H1 (cell line): Measurements from ENCODE around the gene VWA1. TPM values are rescaled to one million over a fixed set of nuclear protein-coding genes. Genes with fewer than 3 reads are reported as not detected.

Experiments
- CTCF ChIA-PET: fragments of 300-600 bp; sonication (Branson Sonifier 250); formaldehyde crosslinking; loops from one replicate; lab custom pipeline; 2021; ENCODE audit not compliant: partially characterized antibody; lab: Charles Lee
- POLR2A ChIA-PET: fragments of 300-600 bp; sonication (Branson Sonifier 250); formaldehyde crosslinking; loops from one replicate; lab custom pipeline; 2021; ENCODE audit warnings: inconsistent platforms; ENCODE audit not compliant: partially characterized antibody; lab: Charles Lee
- DNase-seq, 2 experiments: peaks; one replicate each; pipeline versions ENCODE4 v3.0.0 to v3.0.0-alpha.2; 2010 to 2022; ENCODE audit warnings: low spot score in 2 of 2, low read depth in 1 of 2, mixed read lengths in 1 of 2
- FAIRE-seq: peaks from 2 replicates; lab custom pipeline; 2011; peaks lifted over from hg19 to GRCh38; lab: Jason Lieb, UNC
- H2AFZ ChIP-seq: 2 replicates; pipeline ENCODE4 v1.8.1; 2012; ENCODE audit warnings: low read length, inconsistent platforms
- H2AK5ac ChIP-seq: 2 replicates; pipeline ENCODE4 v1.6.1; 2013; ENCODE audit warnings: low read depth, low read length
- H2BK120ac ChIP-seq: replicated peaks from 2 replicates; pipeline ENCODE3; 2013; ENCODE audit warnings: low read depth, low read length, inconsistent platforms
- H2BK12ac ChIP-seq: 2 replicates; pipeline ENCODE4 v1.6.1; 2013; ENCODE audit warnings: low read depth, low read length
- H2BK15ac ChIP-seq: 2 replicates; pipeline ENCODE4 v1.6.1; 2013; ENCODE audit warnings: low read length
- H2BK20ac ChIP-seq: 2 replicates; pipeline ENCODE4 v1.6.1; 2013; ENCODE audit warnings: low read length
- H2BK5ac ChIP-seq: 2 replicates; pipeline ENCODE4 v1.6.1; 2013; ENCODE audit warnings: low read depth, low read length
- H3K14ac ChIP-seq: 2 replicates; pipeline ENCODE4 v1.6.1; 2013; ENCODE audit warnings: inconsistent platforms; ENCODE audit not compliant: insufficient read length
- H3K18ac ChIP-seq: 2 replicates; pipeline ENCODE4 v1.6.1; 2013; ENCODE audit warnings: low read length; ENCODE audit errors: extremely low read depth
- H3K23ac ChIP-seq: 2 replicates; pipeline ENCODE4 v1.6.1; 2013; ENCODE audit warnings: inconsistent platforms; ENCODE audit not compliant: insufficient read length
- H3K23me2 ChIP-seq: 2 replicates; pipeline ENCODE4 v1.6.1; 2013; ENCODE audit warnings: low read depth, low read length
- H3K27ac ChIP-seq: 2 replicates; pipeline ENCODE4 v1.6.1; 2011; ENCODE audit warnings: low read depth, low read length, inconsistent platforms
- H3K27me3 ChIP-seq, 4 experiments: replicated peaks in 1 of 4; 1 replicate in 1 of 4; 2 replicates in 3 of 4; pipeline versions ENCODE4 v1.6.1 to v1.8.1; 2011 to 2013; ENCODE audit warnings: low read length in 3 of 4, mild to moderate bottlenecking in 3 of 4, inconsistent platforms in 2 of 4, mixed read lengths in 2 of 4, moderate library complexity in 1 of 4; ENCODE audit not compliant: control insufficient read depth in 3 of 4, insufficient read depth in 3 of 4; ENCODE audit errors: extremely low read depth in 1 of 4
- H3K36me3 ChIP-seq, 4 experiments: 2 replicates each; pipeline versions ENCODE4 v1.6.1 to v1.8.1; 2011 to 2013; ENCODE audit warnings: mild to moderate bottlenecking in 4 of 4, low read length in 3 of 4, moderate library complexity in 2 of 4, control low read depth in 1 of 4, inconsistent platforms in 1 of 4; ENCODE audit not compliant: insufficient read depth in 4 of 4, control insufficient read depth in 2 of 4
- H3K4ac ChIP-seq: replicated peaks from 2 replicates; pipeline ENCODE3; 2013; ENCODE audit warnings: low read length, low read depth, mixed read lengths, inconsistent platforms; ENCODE audit not compliant: insufficient read length
- H3K4me1 ChIP-seq, 4 experiments: replicated peaks in 1 of 4; 1 replicate in 1 of 4; 2 replicates in 3 of 4; pipeline versions ENCODE4 v1.6.1 to v1.8.1; 2011 to 2013; ENCODE audit warnings: low read length in 3 of 4, inconsistent platforms in 2 of 4, mixed read lengths in 1 of 4; ENCODE audit not compliant: insufficient read depth in 4 of 4, control insufficient read depth in 3 of 4
- H3K4me2 ChIP-seq, 2 experiments: 2 replicates each; pipeline versions ENCODE4 v1.6.1 to v1.8.1; 2011 to 2013; ENCODE audit warnings: low read depth in 2 of 2, low read length in 2 of 2, control low read depth in 1 of 2, inconsistent platforms in 1 of 2, mild to moderate bottlenecking in 1 of 2; ENCODE audit not compliant: insufficient read depth in 1 of 2
- H3K4me3 ChIP-seq, 4 experiments: fragments of 200-600, 300-600 bp in 1 of 4; sonication (generic), shearing (Covaris generic), sonication (Bioruptor Twin) in 1 of 4; 2 replicates each; pipeline versions ENCODE4 v1.5.1 to v1.8.1; 2011 to 2016; ENCODE audit warnings: low read length in 4 of 4, low read depth in 3 of 4, control low read depth in 2 of 4, inconsistent platforms in 2 of 4, mild to moderate bottlenecking in 2 of 4, mixed read lengths in 1 of 4, moderate library complexity in 1 of 4; ENCODE audit not compliant: insufficient read depth in 2 of 4; ENCODE audit errors: extremely low read depth in 1 of 4
- H3K56ac ChIP-seq: replicated peaks from 2 replicates; pipeline ENCODE3; 2013; ENCODE audit warnings: low read depth, mild to moderate bottlenecking, mixed read lengths, low read length, inconsistent platforms; ENCODE audit not compliant: insufficient read length
- H3K79me1 ChIP-seq: 2 replicates; pipeline ENCODE4 v1.6.1; 2013; ENCODE audit warnings: low read depth, low read length, control low read depth
- H3K79me2 ChIP-seq, 2 experiments: 2 replicates each; pipeline versions ENCODE4 v1.6.1 to v1.8.1; 2012 to 2013; ENCODE audit warnings: low read length in 2 of 2, mild to moderate bottlenecking in 2 of 2, inconsistent platforms in 1 of 2; ENCODE audit not compliant: insufficient read depth in 2 of 2, control insufficient read depth in 1 of 2
- H3K9ac ChIP-seq, 4 experiments: replicated peaks in 1 of 4; 1 replicate in 1 of 4; 2 replicates in 3 of 4; pipeline versions ENCODE4 v1.6.1 to v1.8.1; 2011 to 2013; ENCODE audit warnings: low read depth in 3 of 4, low read length in 3 of 4, control low read depth in 2 of 4, mild to moderate bottlenecking in 2 of 4, moderate library complexity in 2 of 4, inconsistent platforms in 1 of 4; ENCODE audit errors: extremely low read depth in 1 of 4
- H3K9me3 ChIP-seq, 2 experiments: 2 replicates each; pipeline versions ENCODE4 v1.6.1 to v1.8.1; 2012 to 2013; ENCODE audit warnings: mild to moderate bottlenecking in 2 of 2, moderate library complexity in 2 of 2, control low read depth in 1 of 2, inconsistent platforms in 1 of 2, low read depth in 1 of 2, low read length in 1 of 2, mixed read lengths in 1 of 2; ENCODE audit not compliant: insufficient read depth in 2 of 2
- H4K20me1 ChIP-seq, 2 experiments: replicated peaks in 1 of 2; 2 replicates each; pipeline versions ENCODE3 to v1.8.1; 2011 to 2013; ENCODE audit warnings: inconsistent platforms in 2 of 2, low read length in 2 of 2, mild to moderate bottlenecking in 1 of 2; ENCODE audit not compliant: insufficient read depth in 2 of 2, control insufficient read depth in 1 of 2
- H4K5ac ChIP-seq: 2 replicates; pipeline ENCODE4 v1.6.1; 2013; ENCODE audit warnings: low read length, low read depth, mixed read lengths, inconsistent platforms; ENCODE audit not compliant: insufficient read length
- H4K8ac ChIP-seq: 2 replicates; pipeline ENCODE4 v1.8.0; 2013; ENCODE audit warnings: mild to moderate bottlenecking, moderate library complexity, low read length, inconsistent platforms; ENCODE audit not compliant: insufficient read depth; ENCODE audit errors: extremely low read depth
- H4K91ac ChIP-seq: replicated peaks from 2 replicates; pipeline ENCODE3; 2013; ENCODE audit warnings: low read length, mixed read lengths, inconsistent platforms; ENCODE audit not compliant: insufficient read length
- POLR2A ChIP-seq, 2 experiments: IDR thresholded peaks; 1 replicate in 1 of 2; 2 replicates in 1 of 2; pipeline ENCODE4 v1.6.1; 2011; ENCODE audit warnings: low read depth in 2 of 2, low read length in 2 of 2, mild to moderate bottlenecking in 2 of 2; ENCODE audit errors: control extremely low read depth in 1 of 2
- WGBS, 2 experiments: shearing (Covaris generic) in 1 of 2; methylation state at CpG; one replicate each; pipeline versions ENCODE4 v1.1.6 to v1.1.7; 2013 to 2015; ENCODE audit warnings: low lambda C conversion rate in 2 of 2, mixed read lengths in 2 of 2, inconsistent platforms in 1 of 2, low coverage in 1 of 2, missing lambda C conversion rate in 1 of 2; ENCODE audit not compliant: insufficient replicate concordance in 2 of 2, insufficient coverage in 1 of 2, insufficient read length in 1 of 2; ENCODE audit errors: extremely low coverage in 1 of 2, missing lambda C conversion rate in 1 of 2; 5-methylcytosine and 5-hydroxymethylcytosine counted together
- polyA plus RNA-seq, 7 experiments: library from polyadenylated mRNA; depleted of rRNA in 3 of 7; stranded (reverse) in 5 of 7; unstranded in 2 of 7; fragments of >200 nt in 5 of 7; fragments of 200-250 nt in 2 of 7; gene quantifications; 1 replicate in 5 of 7; 2 replicates in 1 of 7; 4 replicates in 1 of 7; pipeline versions ENCODE4 v1.2.1 to v1.2.3, GENCODE V29; 2011 to 2013; ENCODE audit warnings: missing spikeins in 2 of 7, mixed read lengths in 2 of 7
- total RNA-seq: library from RNA; stranded (reverse); fragmentation: NEBNext Ultra II Directional; extraction: Animal tissue kit (Norgen Biotek cat#: 25700); gene quantifications from 2 replicates; pipeline ENCODE4 v1.2.1, GENCODE V29; 2021

Gene VWA1
- total and polyA plus RNA-seq, 2 of the 8 experiments (the other 6 are each of a cell fraction or from before 2014, with no cell fraction given), result 16.0 to 36.6 TPM

DNA sequence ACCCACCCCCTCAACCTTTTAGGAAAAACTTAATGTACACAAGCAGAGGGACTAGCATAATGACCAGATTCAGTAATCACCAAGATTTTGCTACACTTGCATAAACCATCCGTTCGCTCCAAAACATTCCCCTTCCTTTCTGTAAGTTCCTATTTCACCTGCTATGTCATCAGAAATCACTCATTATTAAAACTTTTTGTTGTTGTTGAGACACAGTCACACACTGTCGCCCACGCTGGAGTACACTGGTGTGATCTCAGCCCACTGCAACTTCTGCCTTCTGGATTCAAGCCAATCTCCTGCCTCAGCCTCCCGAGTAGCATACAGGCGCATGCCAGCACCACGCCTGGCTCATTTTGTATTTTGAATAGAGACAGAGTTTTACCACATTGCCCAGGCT is 31.8 kb upstream of the VWA1 start:
- Histone ChIP-seq H3K56ac (no peak overlapping the region), H3K4me3 (no peak overlapping the region), H3K23ac (no peak overlapping the region), H2BK120ac (no peak overlapping the region), H3K18ac (no peak overlapping the region), H3K23me2 (peaks cover 14% of the 10 kb centered on the region), H2BK12ac (no peak overlapping the region), H4K8ac (no peak overlapping the region), H3K27me3 (no peaks in the 10 kb centered on the region), H3K36me3 (peaks cover 21 to 55% (median 36%) of the 10 kb centered on the region in 4 experiments), H3K27ac (no peak overlapping the region), H3K4ac (no peak overlapping the region), H2AK5ac (no peak overlapping the region), H4K20me1 (peaks cover 11 to 26% of the 10 kb centered on the region in 2 experiments), H2BK15ac (no peak overlapping the region), H3K4me1 (peaks cover 2 to 20% (median 12%) of the 10 kb centered on the region in 4 experiments), H2AFZ (no peak overlapping the region), H2BK5ac (no peak overlapping the region), H4K5ac (no peak overlapping the region), H3K79me2 (peaks cover 14 to 54% of the 10 kb centered on the region in 2 experiments), H2BK20ac (no peak overlapping the region), H3K79me1 (peaks cover 17% of the 10 kb centered on the region), H3K14ac (no peak overlapping the region), H4K91ac (no peak overlapping the region), H3K9me3 (no peaks in the 10 kb centered on the region), H3K9ac (no peak overlapping the region; a peak in 1 of 7 replicates), H3K4me2 (no peak overlapping the region)
- CTCF ChIA-PET, result interaction anchor here (0.6 to 1.6 kb wide), 3 partner anchors 52 to 241 kb away, joined by 3 to 6 read pairs (median 4); no protein-coding TSS in a partner anchor
- FAIRE-seq (no peak), DNase-seq (no peak)
- WGBS, 2 experiments, result 95% methylated on average over 7 of the region's 7 CpGs; no CpG with 5 or more reads in 1 of the 2 experiments
- POLR2A ChIA-PET, result interaction anchor here (20.0 to 27.7 kb wide), 2 partner anchors 19 to 27 kb away, joined by 515 to 719 read pairs; partner anchors contain the start of genes ANKRD65, AURKAIP1, CCNL2 and VWA1
- TF ChIP-seq POLR2A (IDR thresholded peaks at IDR 0.05; ENCODE audit: control extremely low read depth in 1 of 2, low read depth in 2 of 2, low read length in 2 of 2), result 0 out of 3 replicates have a peak, but pooled peaks of 1 of the 2 experiments have one; percentile 22
